ENCODE results near the gene PIK3R6.
"Not testable (repeated sequence)": the region's sequence is repeated elsewhere in the genome, so short reads cannot be mapped to it uniquely, and the experiment has no call there.

The PIK3R6 gene

GRCh38 chr17:8872705-8873435, 5.4 kb upstream of the PIK3R6 start:
- DNase-seq (ENCODE audit: low spot score): no peak

DNA sequence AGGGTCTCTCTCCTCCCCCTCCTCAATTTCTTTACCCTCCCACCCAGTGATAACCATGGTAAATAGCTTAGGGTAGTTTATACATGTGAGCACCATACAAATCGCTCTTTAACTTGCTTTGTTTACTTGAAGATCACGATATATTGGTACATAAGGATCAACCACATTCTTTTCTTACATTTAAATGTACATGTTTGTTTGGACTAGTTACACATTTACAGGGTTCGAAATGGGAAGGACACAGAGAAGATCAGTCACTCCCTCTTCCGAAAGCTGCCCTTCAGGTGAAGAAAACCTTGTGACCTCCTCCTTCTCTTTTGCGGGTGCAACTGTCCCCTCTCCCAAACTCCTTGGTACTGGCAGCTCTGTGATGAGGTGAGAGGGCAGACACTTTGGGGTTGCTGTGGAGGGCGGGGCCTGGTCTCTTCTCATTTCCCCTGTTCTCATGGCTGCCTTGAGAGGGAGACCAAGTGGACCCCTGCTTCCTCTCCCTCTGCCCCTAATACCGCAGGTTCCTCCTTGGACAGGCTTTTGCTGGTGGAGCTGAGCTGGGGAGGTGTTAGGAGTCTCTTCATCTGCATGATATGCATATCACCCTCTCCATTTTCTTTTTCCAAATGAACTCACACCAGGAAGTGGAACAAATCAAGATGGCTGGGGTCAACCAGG, 4.7 kb upstream of the PIK3R6 start:
- no peak for DNase-seq (ENCODE audit: low spot score)

DNA sequence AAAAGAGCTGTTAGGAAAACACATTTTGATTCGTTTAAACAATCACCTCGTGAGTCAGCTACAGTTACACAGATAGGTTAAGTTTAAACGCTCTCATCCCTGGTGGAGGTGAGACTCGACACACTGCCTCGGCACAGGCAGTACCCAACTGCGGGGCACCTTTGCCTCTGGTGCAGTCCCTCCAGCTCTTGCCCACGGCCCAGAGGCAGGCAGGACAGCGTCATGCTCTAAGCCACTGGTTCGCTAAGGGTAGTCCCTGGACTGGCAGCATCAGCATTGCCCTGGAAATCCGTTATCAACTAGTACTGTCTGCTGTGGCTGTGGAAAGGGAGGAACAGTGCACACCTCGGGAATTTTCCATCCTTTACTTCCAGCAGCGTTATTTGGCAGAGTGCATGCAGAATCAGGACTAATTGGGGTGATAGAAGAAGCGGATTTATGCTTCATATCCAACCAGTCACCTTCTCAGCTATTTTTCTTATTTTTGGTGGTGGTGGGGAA, 3.7 kb upstream of the PIK3R6 start:
- no peak for DNase-seq (ENCODE audit: low spot score)

GRCh38 chr17:8870406-8871040, 3.0 kb upstream of the PIK3R6 start:
- no peak for DNase-seq (ENCODE audit: low spot score)

DNA sequence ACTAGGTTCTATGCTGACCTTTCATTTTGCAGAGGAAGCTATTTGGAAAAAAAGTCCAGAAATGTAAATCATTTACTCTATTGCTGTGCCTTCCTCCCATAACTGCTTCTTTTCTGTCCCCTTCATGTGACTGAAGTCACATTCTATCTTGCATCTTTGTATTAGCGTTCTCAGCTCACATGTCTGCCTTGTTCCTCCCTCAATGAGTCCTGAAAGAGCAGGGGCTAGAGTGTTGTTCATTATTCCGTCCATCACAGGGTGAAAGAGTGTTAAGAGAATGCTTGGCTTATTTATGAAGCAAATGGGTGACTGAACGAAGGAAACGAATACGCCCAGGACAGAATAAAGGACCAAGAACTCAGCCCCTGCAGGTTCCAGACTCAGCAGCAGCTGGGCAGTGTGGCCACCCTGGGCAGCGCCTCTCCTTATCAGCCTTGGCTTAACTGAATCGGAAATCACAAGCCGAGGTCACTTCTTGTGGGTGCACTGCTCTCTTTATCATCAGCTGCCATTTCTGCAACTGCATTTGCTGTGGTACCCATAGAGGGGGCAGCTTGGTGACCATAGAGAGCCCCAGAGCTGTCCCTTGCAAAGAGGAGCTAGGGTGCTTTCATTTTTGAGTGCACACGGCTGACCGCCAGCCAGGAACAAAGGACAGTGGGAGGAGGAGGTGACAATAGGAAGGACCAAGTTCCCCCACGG, 1.8 kb upstream of the PIK3R6 start:
- no peak for DNase-seq (ENCODE audit: low spot score)

DNA sequence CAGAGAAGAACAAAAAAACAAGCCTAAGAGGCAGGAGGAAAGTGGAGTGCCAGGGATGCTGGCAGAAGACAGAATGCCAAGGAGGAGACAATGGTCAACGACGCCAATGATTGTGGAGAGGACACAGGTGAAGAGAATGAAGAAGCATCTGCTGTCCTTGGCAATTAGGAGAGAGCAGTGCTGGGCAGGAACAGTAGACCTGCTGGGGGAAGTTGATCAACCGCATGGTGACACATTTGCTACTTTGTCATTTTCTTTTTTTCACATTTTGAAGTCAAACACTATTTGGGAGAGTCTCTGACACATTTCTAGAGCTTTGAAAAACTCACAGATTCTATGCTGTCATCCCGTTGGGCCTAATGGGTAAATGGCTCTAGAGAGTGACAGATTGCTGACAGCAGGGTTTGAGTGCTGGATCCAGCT, 1.1 kb upstream of the PIK3R6 start:
- DNase-seq (ENCODE audit: low spot score): no peak

GRCh38 chr17:8868092-8868491, 618 bp upstream of the PIK3R6 start:
- DNase-seq (ENCODE audit: low spot score): no peak

GRCh38 chr17:8865811-8866210, 1.7 kb downstream of the PIK3R6 start:
- DNase-seq (ENCODE audit: low spot score): no peak

GRCh38 chr17:8865385-8865784, 2.1 kb downstream of the PIK3R6 start:
- no peak for DNase-seq (ENCODE audit: low spot score)

GRCh38 chr17:8862213-8863056, 5.0 kb downstream of the PIK3R6 start:
- DNase-seq (ENCODE audit: low spot score): no peak

DNA sequence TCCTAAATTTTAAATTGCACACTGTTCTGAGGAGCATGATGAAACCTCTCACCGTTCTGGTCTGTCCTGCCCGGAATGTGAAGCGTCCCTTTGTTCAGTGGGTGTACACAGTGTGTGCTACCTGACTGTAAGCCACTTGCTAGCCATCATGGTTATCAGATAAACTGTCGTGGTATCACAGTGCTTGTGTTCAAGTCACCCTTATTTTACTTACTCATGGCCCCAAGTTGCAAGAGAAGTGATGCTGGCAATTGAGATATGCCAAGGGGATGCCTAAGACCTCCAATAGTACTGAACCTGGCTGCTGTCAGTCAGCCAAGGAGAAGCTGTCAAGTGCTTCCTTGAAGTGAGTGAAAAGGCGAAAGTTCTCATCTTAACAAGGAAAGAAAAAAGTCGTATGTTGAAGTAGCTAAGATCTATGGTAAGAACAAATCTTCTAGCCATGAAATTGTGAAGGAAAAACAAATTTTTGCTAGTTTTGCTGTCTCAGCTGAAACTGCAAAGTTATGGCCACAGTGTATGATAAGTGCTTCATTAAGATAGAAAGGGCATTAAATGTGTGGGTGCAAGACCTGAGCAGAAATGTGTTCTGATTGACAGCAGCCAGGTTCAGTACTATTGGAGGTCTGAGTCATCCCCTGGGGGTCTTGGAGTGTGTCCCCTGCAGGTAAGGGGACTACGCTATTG, 5.8 kb downstream of the PIK3R6 start:
- no peak for DNase-seq (ENCODE audit: low spot score)

DNA sequence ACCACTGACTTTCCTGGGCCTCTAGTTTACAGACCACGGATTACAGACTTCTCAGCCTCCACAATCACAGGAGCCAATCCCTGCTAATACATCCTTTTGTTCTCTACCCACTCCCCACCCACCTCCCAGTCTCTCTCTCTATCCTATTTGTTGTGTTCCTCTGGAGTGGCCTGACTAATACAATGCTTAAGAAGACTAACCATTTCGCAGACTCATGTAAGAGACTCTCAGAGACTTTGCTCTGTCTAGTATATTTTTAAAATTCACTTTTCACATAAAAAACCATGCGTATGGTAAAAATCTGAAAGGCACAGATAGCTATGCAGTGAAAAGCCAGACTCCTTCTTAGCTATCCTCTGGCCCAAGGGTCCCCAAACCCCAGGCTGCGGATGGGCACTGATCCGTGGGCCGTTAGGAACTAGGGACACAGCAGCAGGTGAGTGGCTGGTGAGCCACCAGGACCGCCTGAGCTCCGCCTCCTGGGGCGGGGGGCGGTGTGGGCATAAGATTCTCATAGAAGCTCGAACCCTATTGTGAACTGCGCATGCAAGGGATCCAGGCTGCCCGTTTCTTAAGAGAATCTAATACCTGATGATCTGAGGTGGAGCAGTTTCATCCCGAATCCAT, 7.6 kb downstream of the PIK3R6 start:
- no peak for DNase-seq (ENCODE audit: low spot score)

DNA sequence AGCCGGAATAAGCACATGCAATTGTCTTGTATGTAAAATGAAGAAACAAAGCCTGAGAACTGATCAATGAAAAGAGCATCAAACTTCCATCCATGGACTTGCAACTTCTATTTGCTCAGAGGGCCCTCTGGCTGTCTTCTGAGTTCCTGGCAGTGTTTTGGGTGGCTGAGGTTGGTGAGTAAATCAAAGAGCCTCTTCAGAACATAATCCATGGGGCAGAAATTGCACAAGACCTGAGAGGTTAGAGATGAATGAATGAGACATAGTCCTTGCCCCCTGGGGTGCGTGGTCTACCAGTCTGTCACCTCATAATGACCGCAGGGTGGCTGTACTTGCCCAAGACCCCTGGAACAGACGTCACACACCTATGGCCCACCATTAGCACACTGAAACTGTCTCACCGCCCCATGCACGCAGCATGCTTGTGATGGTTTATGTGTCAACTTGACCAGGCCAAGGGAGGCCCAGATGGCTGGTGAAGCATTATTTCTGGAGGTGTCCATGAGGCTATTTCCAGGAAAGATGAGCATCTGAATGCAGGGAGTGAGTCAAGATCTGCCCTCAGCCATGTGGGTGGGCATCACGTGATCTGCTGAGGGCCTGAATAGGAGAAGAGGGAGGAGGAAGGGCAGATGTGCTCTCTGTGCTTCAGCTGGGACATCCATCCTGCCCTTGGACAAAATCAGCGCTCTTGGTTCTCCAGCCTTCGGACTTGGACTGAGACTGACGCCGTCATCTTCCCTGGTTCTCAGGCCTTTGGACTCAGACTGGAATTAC, 8.3 kb downstream of the PIK3R6 start:
- no peak for DNase-seq (ENCODE audit: low spot score)

DNA sequence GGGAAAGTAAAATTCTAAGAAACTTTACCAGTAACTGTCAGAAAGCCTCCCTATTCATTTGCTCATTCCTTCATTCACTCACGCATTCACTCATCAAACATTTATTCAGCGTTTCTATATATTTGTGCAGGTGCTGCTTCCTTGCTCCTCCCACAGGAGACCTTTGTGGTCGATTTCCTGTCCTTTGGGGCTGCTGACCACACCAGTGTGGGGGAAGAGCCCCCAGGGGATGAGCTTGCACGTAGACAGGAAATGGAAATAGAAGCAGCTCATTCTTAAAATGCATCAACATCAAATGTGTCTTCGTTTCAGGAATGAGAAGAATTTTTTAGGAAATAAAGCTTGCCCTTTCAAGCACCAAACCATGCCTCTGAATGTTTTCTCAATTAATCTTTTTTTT, 9.6 kb downstream of the PIK3R6 start:
- no peak for DNase-seq (ENCODE audit: low spot score)

DNA sequence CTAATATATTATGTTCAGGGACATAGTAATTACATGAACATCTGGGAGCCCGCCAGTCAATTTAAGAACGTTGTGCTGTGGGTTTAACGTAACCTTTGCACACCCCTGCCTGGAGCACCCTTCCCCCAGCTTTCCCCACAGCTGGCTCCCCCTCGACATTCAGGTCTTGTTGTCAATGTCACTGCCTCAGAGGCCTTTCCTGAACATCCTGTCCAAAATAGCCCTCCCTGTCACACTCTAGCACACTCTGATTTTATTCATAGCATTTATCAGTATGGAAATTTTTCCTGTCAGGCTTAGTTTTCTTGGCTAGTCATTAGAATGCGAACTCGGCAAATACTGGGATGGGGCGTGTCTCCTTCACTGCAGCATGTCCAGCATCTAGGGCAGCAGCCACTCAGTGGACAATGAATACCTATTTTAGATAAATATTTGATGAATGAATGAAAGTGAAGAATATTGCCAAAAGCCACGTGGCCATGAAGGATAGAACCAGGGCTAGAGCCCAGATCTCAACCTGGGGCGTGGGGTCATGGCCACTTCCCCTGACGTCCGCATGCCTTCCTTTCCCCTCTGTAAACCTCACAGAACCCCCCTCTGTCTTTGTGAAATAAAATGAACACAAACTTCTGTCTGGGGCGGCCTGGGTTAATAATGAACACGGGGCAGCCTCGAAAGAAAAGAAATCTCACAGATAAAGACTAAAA, 10.5 kb downstream of the PIK3R6 start:
- no peak for DNase-seq (ENCODE audit: low spot score)

DNA sequence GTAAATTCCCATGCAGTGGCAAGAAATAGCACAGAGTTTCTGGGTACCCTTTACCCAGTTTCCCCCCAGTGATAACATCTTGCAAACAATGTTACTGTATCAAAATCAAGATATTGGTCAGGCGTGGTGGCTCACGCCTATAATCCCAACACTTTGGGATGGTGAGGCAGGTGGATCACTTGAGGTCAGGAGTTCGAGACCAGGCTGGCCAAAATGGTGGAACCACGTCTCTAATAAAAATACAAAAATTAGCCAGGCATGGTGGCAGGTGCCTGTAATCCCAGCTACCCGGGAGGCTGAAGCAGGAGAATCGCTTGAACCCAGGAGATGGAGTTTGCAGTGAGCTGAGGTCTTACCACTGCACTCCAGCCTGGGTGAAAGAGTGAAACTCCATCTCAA, 11.3 kb downstream of the PIK3R6 start:
- not testable (repeated sequence) for DNase-seq (ENCODE audit: low spot score)

- no peak for DNase-seq (ENCODE audit: low spot score)
These were observed 11.8 kb downstream of the PIK3R6 start for GRCh38 chr17:8855477-8856204.

- no peak for DNase-seq (ENCODE audit: low spot score)
These were observed 15.9 kb downstream of the PIK3R6 start for GRCh38 chr17:8851600-8851999.

Measured in HuH-7.5 (cell line).